Ishikawa (cell line): ENCODE results near the gene DCLK1.

Source experiments
- EGR1 ChIP-seq: IDR thresholded peaks from 2 replicates; pipeline ENCODE4 v1.6.1; 2012
- TAF1 ChIP-seq: IDR thresholded peaks from 2 replicates; pipeline ENCODE4 v1.6.1; 2012; ENCODE audit warnings: low read depth, mild to moderate bottlenecking
- TF ChIP-seq, protein P1 (sequence below): IDR thresholded peaks from 2 replicates; pipeline ENCODE4 v1.6.1; 2012; ENCODE audit warnings: low read depth, mild to moderate bottlenecking

DNA sequence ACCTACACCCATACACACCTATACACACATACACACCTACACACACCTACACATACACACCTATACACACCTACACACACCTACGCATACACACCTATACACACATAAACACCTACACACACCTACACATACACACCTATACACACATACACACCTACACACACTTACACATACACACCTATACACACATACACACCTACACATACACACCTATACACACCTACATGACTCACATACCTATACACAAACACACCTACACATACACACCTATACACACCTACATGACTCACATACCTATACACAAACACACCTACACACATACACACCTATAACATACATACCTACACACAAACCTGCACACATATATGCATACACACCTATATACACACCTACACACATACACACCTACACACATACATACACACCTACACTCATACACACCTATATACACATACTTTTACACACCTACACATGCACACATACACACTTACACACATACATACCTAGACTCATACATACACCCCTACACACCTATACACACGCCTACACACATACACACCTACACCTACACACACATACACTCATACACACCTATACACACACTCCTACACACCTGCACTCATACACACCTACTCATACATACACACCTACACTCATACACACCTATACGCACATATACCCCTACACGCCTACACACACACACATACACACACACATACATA is 368.0 kb downstream of the DCLK1 start:
- TF ChIP-seq, protein P1, sequence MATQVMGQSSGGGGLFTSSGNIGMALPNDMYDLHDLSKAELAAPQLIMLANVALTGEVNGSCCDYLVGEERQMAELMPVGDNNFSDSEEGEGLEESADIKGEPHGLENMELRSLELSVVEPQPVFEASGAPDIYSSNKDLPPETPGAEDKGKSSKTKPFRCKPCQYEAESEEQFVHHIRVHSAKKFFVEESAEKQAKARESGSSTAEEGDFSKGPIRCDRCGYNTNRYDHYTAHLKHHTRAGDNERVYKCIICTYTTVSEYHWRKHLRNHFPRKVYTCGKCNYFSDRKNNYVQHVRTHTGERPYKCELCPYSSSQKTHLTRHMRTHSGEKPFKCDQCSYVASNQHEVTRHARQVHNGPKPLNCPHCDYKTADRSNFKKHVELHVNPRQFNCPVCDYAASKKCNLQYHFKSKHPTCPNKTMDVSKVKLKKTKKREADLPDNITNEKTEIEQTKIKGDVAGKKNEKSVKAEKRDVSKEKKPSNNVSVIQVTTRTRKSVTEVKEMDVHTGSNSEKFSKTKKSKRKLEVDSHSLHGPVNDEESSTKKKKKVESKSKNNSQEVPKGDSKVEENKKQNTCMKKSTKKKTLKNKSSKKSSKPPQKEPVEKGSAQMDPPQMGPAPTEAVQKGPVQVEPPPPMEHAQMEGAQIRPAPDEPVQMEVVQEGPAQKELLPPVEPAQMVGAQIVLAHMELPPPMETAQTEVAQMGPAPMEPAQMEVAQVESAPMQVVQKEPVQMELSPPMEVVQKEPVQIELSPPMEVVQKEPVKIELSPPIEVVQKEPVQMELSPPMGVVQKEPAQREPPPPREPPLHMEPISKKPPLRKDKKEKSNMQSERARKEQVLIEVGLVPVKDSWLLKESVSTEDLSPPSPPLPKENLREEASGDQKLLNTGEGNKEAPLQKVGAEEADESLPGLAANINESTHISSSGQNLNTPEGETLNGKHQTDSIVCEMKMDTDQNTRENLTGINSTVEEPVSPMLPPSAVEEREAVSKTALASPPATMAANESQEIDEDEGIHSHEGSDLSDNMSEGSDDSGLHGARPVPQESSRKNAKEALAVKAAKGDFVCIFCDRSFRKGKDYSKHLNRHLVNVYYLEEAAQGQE: no peak
- no peak for TF ChIP-seq TAF1
- TF ChIP-seq EGR1: no peak
